Neural progenitor cell (in vitro differentiated cells): ENCODE measurements around the gene CENPM. TPM values are rescaled to one million over a fixed set of nuclear protein-coding genes. Genes with fewer than 3 reads are reported as not detected.

Experiments
- DNase-seq: peaks from one replicate; pipeline ENCODE4 v3.0.0-alpha.2; 2016; ENCODE audit warnings: low spot score
- H2AFZ ChIP-seq: fragments of 200-600 bp; sonication (generic); replicated peaks from 2 replicates; pipeline ENCODE4 v1.6.1; 2016; ENCODE audit warnings: antibody characterized with exemption
- H3F3A ChIP-seq: fragments of 200-600 bp; sonication (generic); 2 replicates; pipeline ENCODE4 v1.6.1; 2016; ENCODE audit warnings: antibody characterized with exemption, low read depth
- H3K27ac ChIP-seq: fragments of 200-600 bp; sonication (generic); 2 replicates; pipeline ENCODE4 v1.5.1; 2016; ENCODE audit warnings: mild to moderate bottlenecking
- H3K27me3 ChIP-seq: fragments of 200-600 bp; sonication (generic); 2 replicates; pipeline ENCODE4 v1.6.1; 2016; ENCODE audit warnings: mild to moderate bottlenecking, moderate library complexity
- H3K36me3 ChIP-seq: fragments of 200-600 bp; sonication (generic); 2 replicates; pipeline ENCODE4 v1.5.1; 2016
- H3K4me1 ChIP-seq: fragments of 200-600 bp; sonication (generic); 2 replicates; pipeline ENCODE4 v1.6.1; 2016; ENCODE audit warnings: mixed run types
- H3K4me2 ChIP-seq: fragments of 200-600 bp; sonication (generic); 2 replicates; pipeline ENCODE4 v1.6.1; 2016
- H3K4me3 ChIP-seq: fragments of 200-600 bp; sonication (generic); 2 replicates; pipeline ENCODE4 v1.5.1; 2016
- H3K79me2 ChIP-seq: fragments of 200-600 bp; sonication (generic); 2 replicates; pipeline ENCODE4 v1.6.1; 2016; ENCODE audit warnings: low read depth
- H3K9ac ChIP-seq: fragments of 200-600 bp; sonication (generic); 2 replicates; pipeline ENCODE4 v1.6.1; 2016
- H3K9me3 ChIP-seq: fragments of 200-600 bp; sonication (generic); 2 replicates; pipeline ENCODE4 v1.5.1; 2016; ENCODE audit warnings: low read depth
- H4K20me1 ChIP-seq: fragments of 200-600 bp; sonication (generic); 2 replicates; pipeline ENCODE4 v1.6.1; 2016; ENCODE audit warnings: low read depth
- H3K27ac Mint-ChIP-seq: 3 replicates; pipeline ENCODE4 v1.8.0; 2021; ENCODE audit warnings: mixed read lengths
- H3K27me3 Mint-ChIP-seq: 2 replicates; pipeline ENCODE4 v1.8.0; 2022; ENCODE audit warnings: low read depth, mild to moderate bottlenecking, inconsistent platforms, moderate library complexity, mixed read lengths; ENCODE audit not compliant: insufficient read depth
- H3K36me3 Mint-ChIP-seq: 3 replicates; pipeline ENCODE4 v1.8.0; 2021; ENCODE audit warnings: mixed read lengths
- H3K4me1 Mint-ChIP-seq: 3 replicates; pipeline ENCODE4 v1.8.0; 2021; ENCODE audit warnings: mixed read lengths
- H3K4me3 Mint-ChIP-seq: 3 replicates; pipeline ENCODE4 v1.8.0; 2021; ENCODE audit warnings: mild to moderate bottlenecking, moderate library complexity, mixed read lengths
- H3K9me3 Mint-ChIP-seq: 3 replicates; pipeline ENCODE4 v1.8.0; 2020; ENCODE audit warnings: mixed read lengths
- EZH2 ChIP-seq: fragments of 200-600 bp; sonication (generic); IDR thresholded peaks from 2 replicates; pipeline ENCODE4 v1.6.1; 2017; ENCODE audit warnings: antibody characterized with exemption, mild to moderate bottlenecking, moderate library complexity
- EZH2phosphoT487 ChIP-seq: fragments of 200-600 bp; sonication (generic); IDR thresholded peaks from 2 replicates; pipeline ENCODE4 v1.6.1; 2017; ENCODE audit warnings: antibody characterized with exemption
- total RNA-seq: library from RNA; depleted of rRNA; stranded (reverse); fragments of >200 nt; gene quantifications from 2 replicates; pipeline ENCODE4 v1.2.3, GENCODE V29; 2015; ENCODE audit warnings: low replicate concordance
- TF ChIP-seq, protein P1 (sequence below): fragments of 200-600 bp; sonication (generic); IDR thresholded peaks from 2 replicates; pipeline ENCODE4 v1.5.1; 2017; ENCODE audit warnings: antibody characterized with exemption, mild to moderate bottlenecking

CENPM gene
- total RNA-seq, 1 donor from 2014 or later = 20.2 TPM

DNA sequence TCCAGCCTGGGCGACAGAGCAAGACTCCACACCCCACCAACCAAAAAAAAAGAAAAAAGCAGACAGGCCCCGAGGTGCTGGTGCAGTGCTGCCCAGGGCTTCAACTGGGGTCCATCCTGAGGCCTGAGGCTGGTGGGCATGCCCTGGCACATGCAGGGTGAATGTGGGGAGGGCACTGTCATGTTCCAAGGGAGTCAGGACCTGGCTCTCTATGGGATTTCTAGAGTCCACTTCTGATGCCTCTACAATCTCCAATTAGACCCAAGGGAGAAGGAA is 10.1 kb downstream of the CENPM start:
- Mint-ChIP-seq H3K27ac (no peak overlapping the region), H3K4me3 (no peak overlapping the region), H3K27me3 (no peaks in the 10 kb centered on the region), H3K9me3 (no peaks in the 10 kb centered on the region), H3K4me1 (peaks cover 11% of the 10 kb centered on the region), H3K36me3 (peaks cover 15% of the 10 kb centered on the region)
- Histone ChIP-seq H3K27ac (no peak overlapping the region), H2AFZ (no peak overlapping the region), H3K4me1 (no peaks in the 10 kb centered on the region), H3K79me2 (peaks cover 6% of the 10 kb centered on the region), H3K9ac (no peak overlapping the region), H3K4me3 (no peak overlapping the region), H3K9me3 (no peaks in the 10 kb centered on the region), H3K4me2 (no peak overlapping the region), H3K36me3 (no peaks in the 10 kb centered on the region), H4K20me1 (peaks cover 17% of the 10 kb centered on the region), H3K27me3 (no peaks in the 10 kb centered on the region), H3F3A (peaks cover 20% of the 10 kb centered on the region)
- TF ChIP-seq, protein P1, sequence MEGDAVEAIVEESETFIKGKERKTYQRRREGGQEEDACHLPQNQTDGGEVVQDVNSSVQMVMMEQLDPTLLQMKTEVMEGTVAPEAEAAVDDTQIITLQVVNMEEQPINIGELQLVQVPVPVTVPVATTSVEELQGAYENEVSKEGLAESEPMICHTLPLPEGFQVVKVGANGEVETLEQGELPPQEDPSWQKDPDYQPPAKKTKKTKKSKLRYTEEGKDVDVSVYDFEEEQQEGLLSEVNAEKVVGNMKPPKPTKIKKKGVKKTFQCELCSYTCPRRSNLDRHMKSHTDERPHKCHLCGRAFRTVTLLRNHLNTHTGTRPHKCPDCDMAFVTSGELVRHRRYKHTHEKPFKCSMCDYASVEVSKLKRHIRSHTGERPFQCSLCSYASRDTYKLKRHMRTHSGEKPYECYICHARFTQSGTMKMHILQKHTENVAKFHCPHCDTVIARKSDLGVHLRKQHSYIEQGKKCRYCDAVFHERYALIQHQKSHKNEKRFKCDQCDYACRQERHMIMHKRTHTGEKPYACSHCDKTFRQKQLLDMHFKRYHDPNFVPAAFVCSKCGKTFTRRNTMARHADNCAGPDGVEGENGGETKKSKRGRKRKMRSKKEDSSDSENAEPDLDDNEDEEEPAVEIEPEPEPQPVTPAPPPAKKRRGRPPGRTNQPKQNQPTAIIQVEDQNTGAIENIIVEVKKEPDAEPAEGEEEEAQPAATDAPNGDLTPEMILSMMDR = no peak
- no peak for TF ChIP-seq EZH2phosphoT487
- no peak for TF ChIP-seq EZH2
- no peak for DNase-seq

DNA sequence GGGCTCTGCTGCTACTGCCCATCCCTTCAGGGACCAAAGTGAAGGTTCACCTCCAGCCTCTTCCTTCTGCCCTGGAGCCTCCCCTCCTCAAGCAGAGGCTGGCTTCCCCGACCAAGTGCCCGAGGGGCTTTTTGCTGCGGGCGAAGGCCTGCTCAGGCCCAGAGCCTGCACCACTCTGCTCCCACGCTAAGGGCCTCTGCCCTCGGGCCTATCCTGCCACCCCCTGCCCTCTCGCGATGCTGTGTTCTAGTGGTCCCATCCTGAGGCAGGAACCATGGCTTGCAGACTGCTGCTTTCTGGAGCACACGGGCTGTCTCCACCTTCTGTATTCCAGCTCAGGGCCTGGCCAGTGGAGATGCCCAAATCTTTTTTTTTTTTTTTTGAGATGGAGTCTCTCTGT is 11.4 kb downstream of the CENPM start:
- Mint-ChIP-seq H3K9me3 (no peaks in the 10 kb centered on the region), H3K27ac (peak overlapping the region; percentile 53), H3K4me3 (no peak overlapping the region), H3K27me3 (peaks cover 2% of the 10 kb centered on the region), H3K36me3 (peaks cover 13% of the 10 kb centered on the region), H3K4me1 (peaks cover 9% of the 10 kb centered on the region)
- Histone ChIP-seq H3F3A (peaks cover 8% of the 10 kb centered on the region), H3K4me1 (no peaks in the 10 kb centered on the region), H3K36me3 (no peaks in the 10 kb centered on the region), H2AFZ (no peak overlapping the region), H4K20me1 (peaks cover 12% of the 10 kb centered on the region), H3K27me3 (no peaks in the 10 kb centered on the region), H3K4me3 (no peak overlapping the region), H3K27ac (no peak overlapping the region), H3K79me2 (peaks cover 6% of the 10 kb centered on the region), H3K9me3 (no peaks in the 10 kb centered on the region), H3K4me2 (no peak overlapping the region), H3K9ac (no peak overlapping the region)
- TF ChIP-seq EZH2 (no peak), EZH2phosphoT487 (no peak)
- TF ChIP-seq, protein P1 = no peak
- no peak for DNase-seq

DNA sequence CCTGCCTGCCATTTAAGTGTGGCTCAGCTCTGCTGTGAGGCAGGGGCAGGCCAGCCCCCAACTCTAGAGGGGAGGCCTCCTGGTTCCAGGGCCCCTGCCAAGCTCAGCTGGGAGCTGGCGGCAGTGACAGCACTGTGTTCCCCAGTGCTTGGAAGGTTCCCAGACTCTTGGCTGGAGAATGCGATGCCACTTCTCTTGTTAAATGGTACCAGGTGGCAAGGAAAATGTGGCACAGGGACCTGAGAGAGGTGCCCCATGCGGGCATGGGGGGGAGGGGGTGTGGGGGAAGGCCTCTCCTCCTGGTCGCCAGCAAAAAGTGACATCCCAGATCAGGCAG is 12.0 kb downstream of the CENPM start:
- Histone ChIP-seq H3K4me2 (no peak overlapping the region), H3K9ac (no peak overlapping the region), H3K27me3 (no peaks in the 10 kb centered on the region), H3F3A (peaks cover 3% of the 10 kb centered on the region), H4K20me1 (peaks cover 12% of the 10 kb centered on the region), H3K79me2 (peaks cover 6% of the 10 kb centered on the region), H3K27ac (no peak overlapping the region), H2AFZ (no peak overlapping the region), H3K4me3 (no peak overlapping the region), H3K4me1 (no peaks in the 10 kb centered on the region), H3K9me3 (no peaks in the 10 kb centered on the region), H3K36me3 (no peaks in the 10 kb centered on the region)
- TF ChIP-seq EZH2phosphoT487 (no peak), EZH2 (no peak)
- TF ChIP-seq, protein P1 = no peak
- Mint-ChIP-seq H3K4me3 (no peak overlapping the region), H3K27me3 (peaks cover 2% of the 10 kb centered on the region), H3K36me3 (peaks cover 10% of the 10 kb centered on the region), H3K27ac (no peak overlapping the region), H3K9me3 (no peaks in the 10 kb centered on the region), H3K4me1 (peaks cover 6% of the 10 kb centered on the region)
- no peak for DNase-seq
